HepG2 (cell line): Measurements from ENCODE around the gene CTIF. TPM values are rescaled to one million over a fixed set of nuclear protein-coding genes. Genes with fewer than 3 reads are reported as not detected.

ENCODE experiments used
- ATAC-seq: fragments of 200-7000 bp; cut with Tn5 transposase; 3 replicates; pipeline ENCODE4 v1.9.1; 2020; ENCODE audit warnings: mild to moderate bottlenecking, moderate library complexity
- BruUV-seq: library from RNA; stranded (reverse); fragments of 400-500 nt; replicated peaks from 2 replicates; lab custom pipeline; 2021; lab: Mats Ljungman, UMichigan
- CTCF ChIA-PET: fragments of 300-600 bp; formaldehyde crosslinking; extraction: SDS; loops from one replicate; lab custom pipeline; 2021; ENCODE audit warnings: low total read pairs, inconsistent platforms, low intra/inter-chr PET ratio; lab: Yijun Ruan, JAX
- POLR2A ChIA-PET: fragments of 350-600 bp; sonication (Branson Sonifier 250); formaldehyde crosslinking; loops from one replicate; lab custom pipeline; 2020; ENCODE audit warnings: antibody characterized with exemption, inconsistent platforms; lab: Yijun Ruan, JAX
- DNase-seq: peaks from one replicate; pipeline ENCODE4 v3.0.0-alpha.2; 2015; ENCODE audit warnings: low spot score
- FAIRE-seq: peaks from 3 replicates; lab custom pipeline; 2011; peaks lifted over from hg19 to GRCh38; lab: Jason Lieb, UNC
- H2AFZ ChIP-seq: one replicate; pipeline ENCODE4 v1.6.1; 2011; ENCODE audit warnings: low read length, inconsistent platforms
- H3K27ac ChIP-seq: fragments of 300-600 bp; 3 replicates; pipeline ENCODE4 v1.8.0; 2011; ENCODE audit warnings: mixed run types, mild to moderate bottlenecking, mixed read lengths, low read length, inconsistent platforms; ENCODE audit not compliant: insufficient read depth; ENCODE audit errors: extremely low read length
- H3K27me3 ChIP-seq, 2 experiments: fragments of 200-600 bp in 1 of 2; 2 replicates in 1 of 2; 3 replicates in 1 of 2; pipeline versions ENCODE4 v1.6.0 to v1.8.0; 2011; ENCODE audit warnings: low read length in 2 of 2, mild to moderate bottlenecking in 2 of 2, moderate library complexity in 2 of 2, inconsistent platforms in 1 of 2; ENCODE audit not compliant: insufficient read depth in 2 of 2, control insufficient read depth in 1 of 2
- H3K36me3 ChIP-seq, 2 experiments: fragments of 200-600 bp in 1 of 2; replicated peaks in 1 of 2; 2 replicates in 1 of 2; 3 replicates in 1 of 2; pipeline versions ENCODE4 v1.5.1 to v1.8.0; 2011; ENCODE audit warnings: low read length in 2 of 2, inconsistent platforms in 1 of 2; ENCODE audit not compliant: insufficient read depth in 2 of 2, control insufficient read depth in 1 of 2
- H3K4me1 ChIP-seq: 2 replicates; pipeline ENCODE4 v1.5.1; 2012; ENCODE audit warnings: low read length, inconsistent platforms; ENCODE audit not compliant: insufficient read depth
- H3K4me2 ChIP-seq: 2 replicates; pipeline ENCODE4 v1.6.0; 2011; ENCODE audit warnings: low read depth, low read length, inconsistent platforms
- H3K4me3 ChIP-seq, 3 experiments: fragments of 200-600 bp in 1 of 3; sonication (generic), shearing (Covaris generic) in 1 of 3; replicated peaks in 1 of 3; 2 replicates each; pipeline ENCODE4 v1.5.1; 2011 to 2016; ENCODE audit warnings: low read length in 3 of 3, inconsistent platforms in 2 of 3, low read depth in 2 of 3, mild to moderate bottlenecking in 2 of 3, control low read depth in 1 of 3, mixed read lengths in 1 of 3; ENCODE audit not compliant: insufficient read depth in 1 of 3
- H3K79me2 ChIP-seq: one replicate; pipeline ENCODE4 v1.6.1; 2011; ENCODE audit warnings: low read length, inconsistent platforms; ENCODE audit not compliant: insufficient read depth
- H3K9ac ChIP-seq: 2 replicates; pipeline ENCODE4 v1.6.0; 2011; ENCODE audit warnings: mild to moderate bottlenecking, low read depth, low read length, inconsistent platforms; ENCODE audit not compliant: insufficient read depth
- H3K9me3 ChIP-seq: 2 replicates; pipeline ENCODE4 v1.5.1; 2012; ENCODE audit warnings: mild to moderate bottlenecking, low read length
- H4K20me1 ChIP-seq: 2 replicates; pipeline ENCODE4 v1.6.0; 2011; ENCODE audit warnings: inconsistent platforms, mild to moderate bottlenecking, low read length, moderate library complexity; ENCODE audit not compliant: insufficient read depth
- HNF4G ChIP-seq, 2 experiments: sonication (generic) in 1 of 2; formaldehyde crosslinking in 1 of 2; IDR thresholded peaks; 2 replicates each; pipeline versions ENCODE4 v1.4.0 to v1.6.1; 2011 to 2020; ENCODE audit warnings: borderline replicate concordance in 2 of 2, low read depth in 2 of 2, mild to moderate bottlenecking in 2 of 2, low read length in 1 of 2, missing genetic modification reagents in 1 of 2, moderate library complexity in 1 of 2
- MTA1 ChIP-seq: sonication (generic); formaldehyde crosslinking; IDR thresholded peaks from 2 replicates; pipeline ENCODE4 v1.4.0; 2020; ENCODE audit warnings: missing genetic modification reagents, mild to moderate bottlenecking, borderline replicate concordance
- PPARG ChIP-seq: conservative IDR thresholded peaks from 2 replicates; pipeline ENCODE4 v1.6.1; 2016; ENCODE audit warnings: missing biosample characterization, missing genetic modification reagents
- THRA ChIP-seq: sonication (generic); formaldehyde crosslinking; IDR thresholded peaks from 2 replicates; pipeline ENCODE4 v1.4.0; 2020; ENCODE audit warnings: missing genetic modification reagents, borderline replicate concordance
- ZNF773 ChIP-seq: sonication (generic); formaldehyde crosslinking; IDR thresholded peaks from 2 replicates; pipeline ENCODE4 v1.4.0; 2020; ENCODE audit warnings: missing genetic modification reagents, borderline replicate concordance
- WGBS: methylation state at CpG from one replicate; pipeline ENCODE4 v1.1.6; 2017; ENCODE audit warnings: low lambda C conversion rate; 5-methylcytosine and 5-hydroxymethylcytosine counted together
- in situ Hi-C: cut with HindIII; loops from 2 replicates; pipeline ENCODE4 v1.10.0; 2017; ENCODE audit warnings: low pct_unique_long_range_greater_than_20kb; ENCODE audit not compliant: extremely low pct_ligation_motif_present
- intact Hi-C: fragments of 100-400 bp; cut with micrococcal nuclease; formaldehyde crosslinking; loops from one replicate; pipeline ENCODE4 v1.10.0; 2022; ENCODE audit not compliant: unreplicated experiment
- polyA plus RNA-seq, 8 experiments: library from polyadenylated mRNA; depleted of rRNA in 3 of 8; stranded (reverse) in 7 of 8; unstranded in 1 of 8; fragments of >200 nt; fragmentation: Illumina TruSeq in 4 of 8; extraction: Trizol in 4 of 8; gene quantifications; 2 replicates each; pipeline versions ENCODE4 v1.2.1 to v1.2.3, GENCODE V29; 2011 to 2016; ENCODE audit warnings: low read depth in 4 of 8, missing spikeins in 1 of 8, mixed read lengths in 1 of 8; ENCODE audit not compliant: insufficient read depth in 1 of 8
- total RNA-seq, 5 experiments: library from RNA; depleted of rRNA; stranded (reverse); fragments of >200 nt; fragmentation: Illumina TruSeq; extraction: Trizol; gene quantifications; 2 replicates each; pipeline ENCODE4 v1.2.3, GENCODE V29; 2016; ENCODE audit warnings: low read depth in 1 of 5
- TF ChIP-seq, protein P1 (sequence below): sonication (generic); formaldehyde crosslinking; conservative IDR thresholded peaks from 2 replicates; pipeline ENCODE4 v1.8.1; 2023; ENCODE audit warnings: missing genetic modification reagents
- TF ChIP-seq, protein P2 (sequence below): sonication (generic); formaldehyde crosslinking; IDR thresholded peaks from 2 replicates; pipeline ENCODE4 v1.4.0; 2020; ENCODE audit warnings: missing genetic modification reagents, low read depth, mild to moderate bottlenecking, borderline replicate concordance

CTIF gene
- total and polyA plus RNA-seq, 2 of the 13 experiments (the other 11 are each of a cell fraction or from before 2014, with no cell fraction given) = 18.2 to 28.0 TPM

DNA sequence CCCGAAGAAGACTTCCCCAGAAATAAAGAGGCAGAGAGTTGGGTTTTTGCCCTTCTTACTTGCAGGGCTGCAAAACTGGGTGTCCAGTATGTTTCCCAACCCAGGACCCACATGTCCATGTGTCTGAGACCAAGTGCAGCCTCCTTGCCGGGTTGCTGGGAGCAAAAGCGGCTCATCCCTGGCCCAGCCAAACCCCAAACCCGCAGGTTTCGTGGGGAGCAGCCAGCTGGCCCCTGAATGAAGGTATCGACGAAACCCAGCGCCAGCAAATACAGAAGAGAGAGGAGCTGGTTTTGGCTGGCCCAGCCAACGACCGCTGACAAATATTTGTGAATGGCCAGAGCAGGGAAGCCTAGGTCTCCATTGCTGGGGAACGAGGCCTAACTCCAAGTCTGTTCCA, 214.9 kb downstream of the CTIF start (continued):
- TF ChIP-seq, protein P1, sequence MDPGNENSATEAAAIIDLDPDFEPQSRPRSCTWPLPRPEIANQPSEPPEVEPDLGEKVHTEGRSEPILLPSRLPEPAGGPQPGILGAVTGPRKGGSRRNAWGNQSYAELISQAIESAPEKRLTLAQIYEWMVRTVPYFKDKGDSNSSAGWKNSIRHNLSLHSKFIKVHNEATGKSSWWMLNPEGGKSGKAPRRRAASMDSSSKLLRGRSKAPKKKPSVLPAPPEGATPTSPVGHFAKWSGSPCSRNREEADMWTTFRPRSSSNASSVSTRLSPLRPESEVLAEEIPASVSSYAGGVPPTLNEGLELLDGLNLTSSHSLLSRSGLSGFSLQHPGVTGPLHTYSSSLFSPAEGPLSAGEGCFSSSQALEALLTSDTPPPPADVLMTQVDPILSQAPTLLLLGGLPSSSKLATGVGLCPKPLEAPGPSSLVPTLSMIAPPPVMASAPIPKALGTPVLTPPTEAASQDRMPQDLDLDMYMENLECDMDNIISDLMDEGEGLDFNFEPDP (CRISPR knock-in tag) = no peak
- TF ChIP-seq PPARG (no peak), THRA (CRISPR knock-in tag) (no peak)
- TF ChIP-seq, all 625 proteins: peak for 0

DNA sequence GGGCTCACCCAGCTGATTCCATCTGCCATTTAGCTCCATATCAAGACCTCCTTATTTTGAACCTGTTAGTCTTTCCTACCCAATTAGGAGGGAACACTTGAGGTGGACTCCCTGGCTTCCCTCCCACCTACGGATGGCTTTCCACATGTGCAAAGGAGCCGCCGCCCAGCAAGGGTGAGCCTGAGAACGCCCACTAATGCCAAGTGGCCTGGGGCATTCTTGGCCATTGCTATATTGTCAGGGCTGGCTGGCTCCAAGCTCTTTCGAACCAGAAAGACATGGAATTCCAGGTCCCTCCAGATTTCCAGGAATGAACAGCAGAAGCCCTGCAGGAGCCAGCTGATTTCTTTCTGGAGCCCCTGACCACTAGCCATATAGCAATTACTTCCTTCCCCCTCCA, 215.7 kb downstream of the CTIF start:
- WGBS = 95% methylated on average over 5 of the region's 5 CpGs

More for the DNA sequence above, 215.7 kb downstream of the CTIF start:
- Histone ChIP-seq H3K4me2 (no peak overlapping the region), H3K9me3 (no peaks in the 10 kb centered on the region), H3K4me3 (no peak overlapping the region), H3K36me3 (peaks cover 6 to 22% of the 10 kb centered on the region in 2 experiments; a peak in 4 of 5 replicates), H2AFZ (no peak overlapping the region), H3K27me3 (no peaks in the 10 kb centered on the region), H3K9ac (no peak overlapping the region), H4K20me1 (no peaks in the 10 kb centered on the region), H3K4me1 (no peaks in the 10 kb centered on the region), H3K27ac (no peak overlapping the region), H3K79me2 (no peaks in the 10 kb centered on the region)
- POLR2A ChIA-PET = no interaction called here
- FAIRE-seq (no peak), ATAC-seq (no peak), DNase-seq (no peak)
- in situ Hi-C loops = no loop called here
- CTCF ChIA-PET = no interaction called here
- intact Hi-C loops = no loop called here
- TF ChIP-seq MTA1 (CRISPR knock-in tag) (no peak), ZNF773 (CRISPR knock-in tag) (no peak), HNF4G (IDR thresholded peaks at IDR 0.05; ENCODE audit: borderline replicate concordance, low read depth, low read length) (no peak), HNF4G (CRISPR knock-in tag; IDR thresholded peaks at IDR 0.05; ENCODE audit: borderline replicate concordance, low read depth) (no peak)
- TF ChIP-seq, protein P2, sequence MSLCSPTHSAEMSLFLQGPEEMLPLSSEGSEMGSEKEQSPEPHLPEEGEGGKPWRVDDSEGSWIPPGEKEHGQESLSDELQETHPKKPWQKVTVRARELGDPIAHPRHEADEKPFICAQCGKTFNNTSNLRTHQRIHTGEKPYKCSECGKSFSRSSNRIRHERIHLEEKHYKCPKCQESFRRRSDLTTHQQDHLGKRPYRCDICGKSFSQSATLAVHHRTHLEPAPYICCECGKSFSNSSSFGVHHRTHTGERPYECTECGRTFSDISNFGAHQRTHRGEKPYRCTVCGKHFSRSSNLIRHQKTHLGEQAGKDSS (CRISPR knock-in tag) = no peak
- BruUV-seq = no TSS peak
